Neural progenitor cell (in vitro differentiated cells): ENCODE measurements around the gene NMNAT1. TPM values are rescaled to one million over a fixed set of nuclear protein-coding genes. Genes with fewer than 3 reads are reported as not detected.

Experiments
- DNase-seq: peaks from one replicate; pipeline ENCODE4 v3.0.0-alpha.2; 2016; ENCODE audit warnings: low spot score
- H2AFZ ChIP-seq: fragments of 200-600 bp; sonication (generic); replicated peaks from 2 replicates; pipeline ENCODE4 v1.6.1; 2016; ENCODE audit warnings: antibody characterized with exemption
- H3F3A ChIP-seq: fragments of 200-600 bp; sonication (generic); 2 replicates; pipeline ENCODE4 v1.6.1; 2016; ENCODE audit warnings: antibody characterized with exemption, low read depth
- H3K27ac ChIP-seq: fragments of 200-600 bp; sonication (generic); 2 replicates; pipeline ENCODE4 v1.5.1; 2016; ENCODE audit warnings: mild to moderate bottlenecking
- H3K27me3 ChIP-seq: fragments of 200-600 bp; sonication (generic); 2 replicates; pipeline ENCODE4 v1.6.1; 2016; ENCODE audit warnings: mild to moderate bottlenecking, moderate library complexity
- H3K36me3 ChIP-seq: fragments of 200-600 bp; sonication (generic); 2 replicates; pipeline ENCODE4 v1.5.1; 2016
- H3K4me1 ChIP-seq: fragments of 200-600 bp; sonication (generic); 2 replicates; pipeline ENCODE4 v1.6.1; 2016; ENCODE audit warnings: mixed run types
- H3K4me2 ChIP-seq: fragments of 200-600 bp; sonication (generic); 2 replicates; pipeline ENCODE4 v1.6.1; 2016
- H3K4me3 ChIP-seq: fragments of 200-600 bp; sonication (generic); 2 replicates; pipeline ENCODE4 v1.5.1; 2016
- H3K79me2 ChIP-seq: fragments of 200-600 bp; sonication (generic); 2 replicates; pipeline ENCODE4 v1.6.1; 2016; ENCODE audit warnings: low read depth
- H3K9ac ChIP-seq: fragments of 200-600 bp; sonication (generic); 2 replicates; pipeline ENCODE4 v1.6.1; 2016
- H3K9me3 ChIP-seq: fragments of 200-600 bp; sonication (generic); 2 replicates; pipeline ENCODE4 v1.5.1; 2016; ENCODE audit warnings: low read depth
- H4K20me1 ChIP-seq: fragments of 200-600 bp; sonication (generic); 2 replicates; pipeline ENCODE4 v1.6.1; 2016; ENCODE audit warnings: low read depth
- H3K27ac Mint-ChIP-seq: 3 replicates; pipeline ENCODE4 v1.8.0; 2021; ENCODE audit warnings: mixed read lengths
- H3K27me3 Mint-ChIP-seq: 2 replicates; pipeline ENCODE4 v1.8.0; 2022; ENCODE audit warnings: low read depth, mild to moderate bottlenecking, inconsistent platforms, moderate library complexity, mixed read lengths; ENCODE audit not compliant: insufficient read depth
- H3K36me3 Mint-ChIP-seq: 3 replicates; pipeline ENCODE4 v1.8.0; 2021; ENCODE audit warnings: mixed read lengths
- H3K4me1 Mint-ChIP-seq: 3 replicates; pipeline ENCODE4 v1.8.0; 2021; ENCODE audit warnings: mixed read lengths
- H3K4me3 Mint-ChIP-seq: 3 replicates; pipeline ENCODE4 v1.8.0; 2021; ENCODE audit warnings: mild to moderate bottlenecking, moderate library complexity, mixed read lengths
- H3K9me3 Mint-ChIP-seq: 3 replicates; pipeline ENCODE4 v1.8.0; 2020; ENCODE audit warnings: mixed read lengths
- CTCF ChIP-seq: fragments of 200-600 bp; sonication (generic); IDR thresholded peaks from 2 replicates; pipeline ENCODE4 v1.5.1; 2017; ENCODE audit warnings: antibody characterized with exemption, mild to moderate bottlenecking
- EZH2 ChIP-seq: fragments of 200-600 bp; sonication (generic); IDR thresholded peaks from 2 replicates; pipeline ENCODE4 v1.6.1; 2017; ENCODE audit warnings: antibody characterized with exemption, mild to moderate bottlenecking, moderate library complexity
- EZH2phosphoT487 ChIP-seq: fragments of 200-600 bp; sonication (generic); IDR thresholded peaks from 2 replicates; pipeline ENCODE4 v1.6.1; 2017; ENCODE audit warnings: antibody characterized with exemption
- total RNA-seq: library from RNA; depleted of rRNA; stranded (reverse); fragments of >200 nt; gene quantifications from 2 replicates; pipeline ENCODE4 v1.2.3, GENCODE V29; 2015; ENCODE audit warnings: low replicate concordance

The NMNAT1 gene
- total RNA-seq = 9.4 and 14.6 TPM in 2 replicates

- Mint-ChIP-seq H3K27me3 (peaks cover 3% of the 10 kb centered on the region), H3K9me3 (no peaks in the 10 kb centered on the region), H3K27ac (peak within 1 kb of the TSS; percentile 97), H3K36me3 (peaks cover 8% of the 10 kb centered on the region), H3K4me1 (peaks cover 15% of the 10 kb centered on the region), H3K4me3 (peak within 1 kb of the TSS; percentile 98)
- peak within 1 kb of the TSS; percentile 94 for H3K4me2 ChIP-seq
- peak within 1 kb of the TSS; percentile 75 for H3K4me3 ChIP-seq
- TF ChIP-seq CTCF = no peak
- TF ChIP-seq EZH2phosphoT487 = no peak
- TF ChIP-seq EZH2 = no peak
- peak within 1 kb of the TSS; percentile 63 for H3K27ac ChIP-seq
- DNase-seq = peak; percentile 97
- peak within 1 kb of the TSS; percentile 97 for H2AFZ ChIP-seq
- no peaks in the 10 kb centered on the region for H4K20me1 ChIP-seq
- no peaks in the 10 kb centered on the region for H3K9me3 ChIP-seq
- peaks cover 27% of the 10 kb centered on the region for H3F3A ChIP-seq
- H3K4me1 ChIP-seq = no peaks in the 10 kb centered on the region
- H3K36me3 ChIP-seq = peaks cover 5% of the 10 kb centered on the region
- H3K79me2 ChIP-seq = peaks cover 27% of the 10 kb centered on the region
- no peaks in the 10 kb centered on the region for H3K27me3 ChIP-seq
- H3K9ac ChIP-seq = peak within 1 kb of the TSS; percentile 95
These were observed at the start of gene NMNAT1, which contains the start of gene LZIC for GRCh38 chr1:9942939-9943788. Gene NMNAT1, plus strand, starts transcription at chr1:9943475. Its CDS starts 28,599 bp downstream, at chr1:9972074. Gene LZIC, minus strand, starts transcription at chr1:9943391. Its CDS starts 6,772 bp downstream, at chr1:9936619.

GRCh38 chr1:9894115-9894514 lies 49.2 kb upstream of the NMNAT1 start:
- peaks cover 33% of the 10 kb centered on the region for H3K79me2 ChIP-seq
- H3F3A ChIP-seq = peaks cover 49% of the 10 kb centered on the region
- no peak overlapping the region for H3K4me3 ChIP-seq
- peak overlapping the region; percentile 36 for H3K27ac Mint-ChIP-seq
- H3K36me3 Mint-ChIP-seq = peaks cover 9% of the 10 kb centered on the region
- no peaks in the 10 kb centered on the region for H3K9me3 Mint-ChIP-seq
- no peak overlapping the region for H3K9ac ChIP-seq
- H4K20me1 ChIP-seq = peaks cover 33% of the 10 kb centered on the region
- H3K4me3 Mint-ChIP-seq = no peak overlapping the region
- H3K27me3 ChIP-seq = no peaks in the 10 kb centered on the region
- H3K36me3 ChIP-seq = no peaks in the 10 kb centered on the region
- no peak overlapping the region for H2AFZ ChIP-seq
- H3K9me3 ChIP-seq = no peaks in the 10 kb centered on the region
- H3K4me1 Mint-ChIP-seq = peaks cover 45% of the 10 kb centered on the region
- no peak overlapping the region for H3K4me2 ChIP-seq
- DNase-seq = no peak
- H3K4me1 ChIP-seq = peaks cover 40% of the 10 kb centered on the region
- peaks cover 11% of the 10 kb centered on the region for H3K27me3 Mint-ChIP-seq
- peak overlapping the region; percentile 51 for H3K27ac ChIP-seq
- TF ChIP-seq CTCF = no peak
- TF ChIP-seq EZH2 = no peak
- TF ChIP-seq EZH2phosphoT487 = no peak

- Histone ChIP-seq H3K4me2 (no peak overlapping the region), H3K79me2 (peaks cover 74% of the 10 kb centered on the region), H2AFZ (no peak overlapping the region), H3K9me3 (no peaks in the 10 kb centered on the region), H3K4me1 (no peaks in the 10 kb centered on the region), H3K4me3 (no peak overlapping the region), H3K27me3 (no peaks in the 10 kb centered on the region), H4K20me1 (peaks cover 27% of the 10 kb centered on the region), H3K9ac (no peak overlapping the region), H3K27ac (no peak overlapping the region), H3K36me3 (no peaks in the 10 kb centered on the region), H3F3A (no peaks in the 10 kb centered on the region)
- peaks cover 31% of the 10 kb centered on the region for H3K4me1 Mint-ChIP-seq
- TF ChIP-seq CTCF = no peak
- no peak overlapping the region for H3K4me3 Mint-ChIP-seq
- H3K27ac Mint-ChIP-seq = no peak overlapping the region
- DNase-seq = no peak
- H3K9me3 Mint-ChIP-seq = no peaks in the 10 kb centered on the region
- H3K27me3 Mint-ChIP-seq = peaks cover 2% of the 10 kb centered on the region
- H3K36me3 Mint-ChIP-seq = peaks cover 5% of the 10 kb centered on the region
These were observed 42.9 kb upstream of the NMNAT1 start for GRCh38 chr1:9900142-9901043.
